HG03342 (cell line): ENCODE measurements around the gene KRT13.

ENCODE experiments used
- ATAC-seq: cut with Tn5 transposase; IDR thresholded peaks from one replicate; pipeline ENCODE4 v1.9.1; 2021; ENCODE audit warnings: mild to moderate bottlenecking, moderate library complexity; ENCODE audit not compliant: unreplicated experiment

KRT13 gene

GRCh38 chr17:41475421-41475820, 30.0 kb downstream of the KRT13 start:
- no peak for ATAC-seq

- ATAC-seq: no peak
These were observed 30.5 kb downstream of the KRT13 start for GRCh38 chr17:41474863-41475262.

GRCh38 chr17:41468346-41468745, 37.1 kb downstream of the KRT13 start:
- no peak for ATAC-seq

GRCh38 chr17:41467561-41467960, 37.9 kb downstream of the KRT13 start:
- no peak for ATAC-seq

GRCh38 chr17:41466988-41467387, 38.4 kb downstream of the KRT13 start, which contains the start of gene KRT32:
KRT32 (minus strand) TSS chr17:41467386; CDS start chr17:41467325, 61 bp downstream.
- ATAC-seq: no peak

GRCh38 chr17:41464682-41465081, 40.7 kb downstream of the KRT13 start:
- no peak for ATAC-seq

- ATAC-seq: no peak
These were observed 41.2 kb downstream of the KRT13 start for GRCh38 chr17:41464173-41464572.

- no peak for ATAC-seq
These were observed 41.7 kb downstream of the KRT13 start for GRCh38 chr17:41463746-41464145.

- ATAC-seq: no peak
These were observed 42.7 kb downstream of the KRT13 start for GRCh38 chr17:41462705-41463104.

- no peak for ATAC-seq
These were observed 47.7 kb downstream of the KRT13 start for GRCh38 chr17:41457676-41458075.

GRCh38 chr17:41456204-41456603, 49.2 kb downstream of the KRT13 start:
- ATAC-seq: no peak

GRCh38 chr17:41455236-41455635, 50.2 kb downstream of the KRT13 start:
- no peak for ATAC-seq

- ATAC-seq: no peak
These were observed 52.3 kb downstream of the KRT13 start for GRCh38 chr17:41453066-41453465.

- no peak for ATAC-seq
These were observed 53.1 kb downstream of the KRT13 start for GRCh38 chr17:41452281-41452680.

- no peak for ATAC-seq
These were observed 54.2 kb downstream of the KRT13 start for GRCh38 chr17:41451154-41451728.
